Right lobe of liver (tissue), 4 donors: ENCODE data around the gene OSBPL10.

Experiments
- CTCF ChIP-seq, 4 donors: fragments of 200-600 bp in 3 of 4; fragments of 450-650 bp in 1 of 4; IDR thresholded peaks; one replicate each; pipeline versions ENCODE4 v1.5.1 to v1.8.0; 2016 to 2022; ENCODE audit warnings: antibody characterized with exemption in 4 of 4, mild to moderate bottlenecking in 2 of 4
- POLR2A ChIP-seq: fragments of 450-650 bp; IDR thresholded peaks from one replicate; pipeline ENCODE4 v1.6.1; 2017; ENCODE audit warnings: antibody characterized with exemption, mild to moderate bottlenecking
- donor health status: DM: no; HTN: no; CAD: no.
- donor health status: DM: no; HTN: no; CAD: no.
- donor health status: DM: no; HTN: yes; CAD: no.

DNA sequence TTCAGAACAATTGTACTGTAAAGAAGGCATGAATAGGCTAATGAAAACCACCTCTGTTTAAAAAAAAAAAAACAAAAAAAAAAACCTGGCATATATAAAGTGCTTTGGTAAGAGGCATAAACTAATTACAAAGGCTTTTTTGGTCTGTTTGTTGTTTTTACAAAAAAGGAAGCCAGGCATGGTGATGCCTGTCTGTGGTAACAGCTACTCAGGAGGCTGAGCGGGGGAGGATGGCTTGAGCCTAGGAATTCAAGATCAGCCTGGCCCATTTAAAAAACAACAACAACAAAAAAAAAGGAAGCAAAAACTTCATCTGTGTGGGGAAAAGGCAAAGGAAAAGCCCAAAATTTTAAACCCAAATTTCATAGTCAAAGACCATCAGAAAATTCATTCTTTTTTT lies 47.0 kb downstream of the OSBPL10 start:
- no peak for TF ChIP-seq POLR2A
- TF ChIP-seq CTCF (IDR thresholded peaks at IDR 0.05), result no peak
